ENCODE results near the gene NRXN3. TPM values are rescaled to one million over a fixed set of nuclear protein-coding genes. Genes with fewer than 3 reads are reported as not detected.

Gene NRXN3
- total RNA-seq, 2 donors from 2014 or later: 1.3 to 2.3 TPM

DNA sequence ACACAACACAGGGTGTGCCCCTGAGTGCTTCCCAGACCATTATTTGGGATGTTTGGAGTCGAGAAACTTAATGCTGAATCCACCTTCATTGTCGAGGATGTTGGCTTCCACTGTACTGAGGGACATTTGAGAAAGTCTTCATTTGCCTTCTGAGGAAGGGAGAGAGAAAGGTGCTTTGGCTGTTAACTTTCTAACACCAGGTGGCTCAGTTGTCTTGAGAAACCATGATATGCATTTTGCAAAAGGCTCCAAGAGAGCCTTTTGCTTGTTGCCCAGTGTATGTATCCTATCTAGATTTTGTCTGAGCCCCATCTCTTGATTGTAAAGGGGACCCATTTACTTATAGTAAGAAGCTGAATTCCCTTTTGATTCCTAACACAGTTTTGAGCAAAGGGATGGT, 28.6 kb upstream of the NRXN3 start:
- intact Hi-C loops (cut with DNase I): no loop called here
- no peaks in the 10 kb centered on the region for H3K9me3 ChIP-seq
- WGBS, 2 donors: 35 to 51% methylated on average over 2 of the region's 2 CpGs
- ATAC-seq (no peak), DNase-seq (no peak)
- no peaks in the 10 kb centered on the region for H3K4me1 ChIP-seq
- H3K4me3 ChIP-seq: no peak overlapping the region
- no peak for TF ChIP-seq POLR2A (IDR thresholded peaks at IDR 0.05)
- TF ChIP-seq, protein P1, sequence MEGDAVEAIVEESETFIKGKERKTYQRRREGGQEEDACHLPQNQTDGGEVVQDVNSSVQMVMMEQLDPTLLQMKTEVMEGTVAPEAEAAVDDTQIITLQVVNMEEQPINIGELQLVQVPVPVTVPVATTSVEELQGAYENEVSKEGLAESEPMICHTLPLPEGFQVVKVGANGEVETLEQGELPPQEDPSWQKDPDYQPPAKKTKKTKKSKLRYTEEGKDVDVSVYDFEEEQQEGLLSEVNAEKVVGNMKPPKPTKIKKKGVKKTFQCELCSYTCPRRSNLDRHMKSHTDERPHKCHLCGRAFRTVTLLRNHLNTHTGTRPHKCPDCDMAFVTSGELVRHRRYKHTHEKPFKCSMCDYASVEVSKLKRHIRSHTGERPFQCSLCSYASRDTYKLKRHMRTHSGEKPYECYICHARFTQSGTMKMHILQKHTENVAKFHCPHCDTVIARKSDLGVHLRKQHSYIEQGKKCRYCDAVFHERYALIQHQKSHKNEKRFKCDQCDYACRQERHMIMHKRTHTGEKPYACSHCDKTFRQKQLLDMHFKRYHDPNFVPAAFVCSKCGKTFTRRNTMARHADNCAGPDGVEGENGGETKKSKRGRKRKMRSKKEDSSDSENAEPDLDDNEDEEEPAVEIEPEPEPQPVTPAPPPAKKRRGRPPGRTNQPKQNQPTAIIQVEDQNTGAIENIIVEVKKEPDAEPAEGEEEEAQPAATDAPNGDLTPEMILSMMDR (IDR thresholded peaks at IDR 0.05): no peak
- no peaks in the 10 kb centered on the region for H3K36me3 ChIP-seq (replicated peaks in 1 of 2; ENCODE audit: insufficient read depth in 1 of 2, low read depth in 2 of 2)
- H3K27ac ChIP-seq: no peak overlapping the region
- H3K27me3 ChIP-seq: no peaks in the 10 kb centered on the region

DNA sequence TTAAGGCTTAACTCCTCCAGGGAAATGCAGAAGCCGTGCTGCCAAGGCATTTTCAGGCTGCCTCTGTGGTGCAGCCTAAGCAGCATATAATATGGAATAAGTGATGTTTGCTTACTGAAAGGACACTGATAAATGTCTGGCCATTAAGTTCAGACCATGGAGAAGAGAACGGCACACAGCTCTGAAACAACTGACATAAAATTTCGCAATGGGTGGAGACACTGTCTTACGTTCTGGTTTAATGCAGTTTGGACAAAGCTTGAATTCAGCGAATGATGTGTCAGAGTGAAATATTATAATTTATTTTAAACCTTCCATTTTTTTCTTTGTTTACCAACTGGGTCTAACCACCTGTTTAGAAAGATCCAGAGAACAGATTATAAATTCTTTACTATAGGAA, 27.2 kb upstream of the NRXN3 start:
- ATAC-seq (no peak), DNase-seq (no peak)
- no peaks in the 10 kb centered on the region for H3K27me3 ChIP-seq
- intact Hi-C loops (cut with DNase I): no loop called here
- H3K9me3 ChIP-seq: no peaks in the 10 kb centered on the region
- H3K27ac ChIP-seq: no peak overlapping the region
- H3K4me1 ChIP-seq: no peaks in the 10 kb centered on the region
- no peak for TF ChIP-seq POLR2A (IDR thresholded peaks at IDR 0.05)
- TF ChIP-seq, protein P1 (IDR thresholded peaks at IDR 0.05): no peak
- no peak overlapping the region for H3K4me3 ChIP-seq
- WGBS, 2 donors: 40 to 55% methylated on average over 5 of the region's 5 CpGs
- no peaks in the 10 kb centered on the region for H3K36me3 ChIP-seq (replicated peaks in 1 of 2; ENCODE audit: insufficient read depth in 1 of 2, low read depth in 2 of 2)

DNA sequence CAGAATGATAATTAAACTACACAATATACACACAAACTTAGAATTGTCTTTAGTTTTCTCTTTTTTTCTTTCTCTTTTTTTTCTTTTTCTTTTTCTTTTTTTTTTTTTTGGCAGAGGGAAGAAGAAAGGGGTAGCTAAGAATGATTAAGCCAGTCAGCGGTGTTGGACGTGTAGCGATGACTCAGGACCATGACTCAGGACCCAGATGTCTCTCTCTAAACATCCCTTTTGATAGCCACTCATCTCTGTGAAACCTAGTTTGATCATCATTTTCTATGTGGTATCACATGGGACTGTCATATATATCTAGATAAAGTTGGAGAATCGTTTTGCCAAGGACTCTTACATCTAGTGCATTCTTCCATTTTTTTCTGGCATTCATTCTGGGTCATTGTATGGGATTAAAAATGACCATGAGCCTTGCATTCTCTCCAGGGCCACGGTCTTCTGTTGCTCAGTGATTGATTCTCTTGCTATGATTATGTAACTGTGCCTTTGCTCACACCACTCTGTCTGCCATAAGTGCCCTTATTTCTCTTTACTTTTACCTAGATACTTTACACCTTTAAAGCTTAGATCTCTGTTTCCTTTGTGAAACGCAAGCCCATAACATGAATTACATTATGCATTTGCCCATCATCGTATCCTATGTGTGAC, 26.6 kb upstream of the NRXN3 start:
- no peak overlapping the region for H3K27ac ChIP-seq
- no peaks in the 10 kb centered on the region for H3K27me3 ChIP-seq
- ATAC-seq (no peak), DNase-seq (no peak)
- no peaks in the 10 kb centered on the region for H3K9me3 ChIP-seq
- H3K4me3 ChIP-seq: no peak overlapping the region
- H3K4me1 ChIP-seq: no peaks in the 10 kb centered on the region
- no peak for TF ChIP-seq POLR2A (IDR thresholded peaks at IDR 0.05)
- TF ChIP-seq, protein P1 (IDR thresholded peaks at IDR 0.05): no peak
- H3K36me3 ChIP-seq (replicated peaks in 1 of 2; ENCODE audit: insufficient read depth in 1 of 2, low read depth in 2 of 2): no peaks in the 10 kb centered on the region
- intact Hi-C loops (cut with DNase I): no loop called here
- 48 to 57% methylated on average over 7 of the region's 7 CpGs for WGBS, 2 donors

DNA sequence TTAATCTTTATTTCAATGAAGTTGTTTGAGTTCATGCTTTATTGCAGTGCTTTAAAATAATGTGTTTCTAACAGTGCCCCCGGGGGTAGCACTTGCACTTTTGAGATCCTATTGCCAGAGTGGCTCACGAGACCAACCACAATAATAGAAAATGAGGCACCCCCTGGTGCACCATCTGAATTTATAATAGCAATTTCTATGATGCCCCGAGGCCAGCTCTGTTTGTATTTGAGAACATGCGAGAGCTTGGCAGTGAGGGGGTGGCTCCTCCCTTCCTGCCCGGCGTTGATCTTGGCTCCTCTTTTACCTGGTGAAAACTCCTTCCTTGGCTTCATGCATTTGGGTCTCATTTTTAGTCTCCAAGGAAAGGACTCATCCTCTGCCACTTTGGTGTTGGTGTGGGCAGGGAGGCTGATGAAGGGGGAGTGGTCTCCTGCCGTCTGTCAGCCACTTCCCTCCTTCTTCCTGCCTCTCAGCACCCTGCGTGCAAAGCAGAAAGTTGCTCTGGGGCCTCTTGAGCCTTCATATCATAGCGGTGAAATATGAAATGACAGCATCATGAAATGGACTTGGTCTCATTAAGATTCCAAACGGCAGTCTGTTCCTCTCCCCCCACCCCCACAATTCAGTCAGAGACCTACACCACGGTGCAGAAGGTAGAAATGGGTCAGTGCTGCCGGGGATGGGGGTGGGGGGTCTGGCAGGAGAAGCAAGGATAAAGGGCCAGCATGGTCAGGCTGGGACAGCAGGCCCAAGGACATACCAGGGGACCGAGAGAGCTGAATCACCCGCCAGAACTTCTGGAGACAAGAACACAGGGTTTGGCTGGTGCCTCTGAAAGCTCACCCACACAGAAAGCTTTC, 17.7 kb upstream of the NRXN3 start:
- no peaks in the 10 kb centered on the region for H3K4me1 ChIP-seq
- 50 to 57% methylated on average over 13 to 14 of the region's 14 CpGs for WGBS, 2 donors
- H3K27ac ChIP-seq: no peak overlapping the region
- no peak for TF ChIP-seq POLR2A (IDR thresholded peaks at IDR 0.05)
- TF ChIP-seq, protein P1 (IDR thresholded peaks at IDR 0.05): no peak
- no peaks in the 10 kb centered on the region for H3K27me3 ChIP-seq
- H3K9me3 ChIP-seq: no peaks in the 10 kb centered on the region
- no peak overlapping the region for H3K4me3 ChIP-seq
- intact Hi-C loops (cut with DNase I): no loop called here
- DNase-seq: no peak
- ATAC-seq: no peak
- no peaks in the 10 kb centered on the region for H3K36me3 ChIP-seq (replicated peaks in 1 of 2; ENCODE audit: insufficient read depth in 1 of 2, low read depth in 2 of 2)

DNA sequence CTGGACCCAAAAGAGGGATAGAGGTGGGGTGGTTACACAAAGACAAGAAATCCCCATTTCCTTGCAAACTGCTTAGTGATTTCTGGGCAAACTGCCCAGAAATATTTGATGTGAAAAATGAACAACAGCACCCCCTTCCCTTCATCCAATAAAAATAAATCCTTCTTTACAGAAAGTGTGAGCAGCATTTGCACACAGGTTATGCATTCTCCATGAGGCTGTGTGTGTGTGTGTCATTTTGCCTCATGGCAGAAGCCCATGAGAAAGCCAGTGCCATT, 17.2 kb upstream of the NRXN3 start:
- intact Hi-C loops (cut with DNase I): no loop called here
- H3K27me3 ChIP-seq: no peaks in the 10 kb centered on the region
- no peaks in the 10 kb centered on the region for H3K9me3 ChIP-seq
- TF ChIP-seq, protein P1 (IDR thresholded peaks at IDR 0.05): no peak
- no peak for TF ChIP-seq POLR2A (IDR thresholded peaks at IDR 0.05)
- no peak overlapping the region for H3K27ac ChIP-seq
- ATAC-seq: no peak
- no peaks in the 10 kb centered on the region for H3K36me3 ChIP-seq (replicated peaks in 1 of 2; ENCODE audit: insufficient read depth in 1 of 2, low read depth in 2 of 2)
- H3K4me3 ChIP-seq: no peak overlapping the region
- H3K4me1 ChIP-seq: no peaks in the 10 kb centered on the region
- DNase-seq: no peak

All from body of pancreas (tissue), 4 donors.